IMR-90 (cell line): ENCODE measurements around the gene PLPP3. TPM values are rescaled to one million over a fixed set of nuclear protein-coding genes. Genes with fewer than 3 reads are reported as not detected.

ENCODE experiments used
- ATAC-seq: fragments of 200-7000 bp; cut with Tn5 transposase; 2 replicates; pipeline ENCODE4 v1.9.1; 2020; ENCODE audit warnings: low read depth, mild to moderate bottlenecking, moderate library complexity
- BruUV-seq: library from RNA; stranded (reverse); fragments of 400-500 nt; replicated peaks from 2 replicates; lab custom pipeline; 2021; lab: Mats Ljungman, UMichigan
- CTCF ChIA-PET: fragments of 300-600 bp; formaldehyde crosslinking; extraction: SDS; loops from one replicate; lab custom pipeline; 2021; ENCODE audit warnings: antibody characterized with exemption; lab: Yijun Ruan, JAX
- POLR2A ChIA-PET: fragments of 300-600 bp; sonication (Branson Sonifier 250); formaldehyde crosslinking; loops from one replicate; lab custom pipeline; 2022; ENCODE audit warnings: antibody characterized with exemption; ENCODE audit not compliant: unreplicated experiment; lab: Charles Lee
- DNase-seq: peaks from one replicate; pipeline ENCODE4 v3.0.0; 2013
- H2AFZ ChIP-seq: replicated peaks from 2 replicates; pipeline ENCODE3; 2013; ENCODE audit warnings: low read length, mild to moderate bottlenecking; ENCODE audit not compliant: poor library complexity
- H2AK5ac ChIP-seq: 2 replicates; pipeline ENCODE4 v1.6.1; 2013; ENCODE audit warnings: low read depth, low read length, inconsistent platforms
- H2AK9ac ChIP-seq: replicated peaks from 2 replicates; pipeline ENCODE3; 2013; ENCODE audit warnings: mild to moderate bottlenecking, low read depth, low read length, moderate library complexity; ENCODE audit not compliant: poor library complexity
- H2BK120ac ChIP-seq: 2 replicates; pipeline ENCODE4 v1.6.1; 2013; ENCODE audit warnings: low read depth, low read length, inconsistent platforms
- H2BK15ac ChIP-seq: 3 replicates; pipeline ENCODE4 v1.6.1; 2013; ENCODE audit warnings: low read depth, low read length, inconsistent platforms
- H2BK20ac ChIP-seq: 2 replicates; pipeline ENCODE4 v1.6.1; 2013; ENCODE audit warnings: low read depth, mild to moderate bottlenecking, inconsistent platforms, low read length, moderate library complexity
- H2BK5ac ChIP-seq: 2 replicates; pipeline ENCODE4 v1.6.1; 2013; ENCODE audit warnings: mild to moderate bottlenecking, low read depth, low read length, inconsistent platforms; ENCODE audit not compliant: poor library complexity, severe bottlenecking
- H3K14ac ChIP-seq: replicated peaks from 2 replicates; pipeline ENCODE4 v1.6.1; 2013; ENCODE audit warnings: low read depth, low read length, inconsistent platforms
- H3K18ac ChIP-seq: 2 replicates; pipeline ENCODE4 v1.6.1; 2013; ENCODE audit warnings: low read depth, low read length, control low read depth
- H3K23ac ChIP-seq: 2 replicates; pipeline ENCODE4 v1.6.1; 2013; ENCODE audit warnings: low read depth, low read length, inconsistent platforms
- H3K27ac ChIP-seq: 2 replicates; pipeline ENCODE4 v1.5.1; 2013; ENCODE audit warnings: mild to moderate bottlenecking, control low read depth, low read length; ENCODE audit not compliant: insufficient read depth
- H3K27me3 ChIP-seq: 2 replicates; pipeline ENCODE4 v1.6.1; 2013; ENCODE audit warnings: low read length; ENCODE audit not compliant: control insufficient read depth, insufficient read depth
- H3K36me3 ChIP-seq: 2 replicates; pipeline ENCODE4 v1.6.1; 2013; ENCODE audit warnings: low read length, mixed read lengths; ENCODE audit not compliant: control insufficient read depth, insufficient read depth
- H3K4ac ChIP-seq: 2 replicates; pipeline ENCODE4 v1.6.1; 2013; ENCODE audit warnings: low read depth, low read length, inconsistent platforms
- H3K4me1 ChIP-seq: 2 replicates; pipeline ENCODE4 v1.6.1; 2013; ENCODE audit warnings: low read length, mixed read lengths; ENCODE audit not compliant: control insufficient read depth, insufficient read depth
- H3K4me2 ChIP-seq: 2 replicates; pipeline ENCODE4 v1.6.1; 2013; ENCODE audit warnings: low read depth, mild to moderate bottlenecking, control low read depth, low read length, moderate library complexity
- H3K4me3 ChIP-seq: 2 replicates; pipeline ENCODE4 v1.5.1; 2013; ENCODE audit warnings: low read depth, mild to moderate bottlenecking, control low read depth, low read length, moderate library complexity; ENCODE audit not compliant: insufficient read depth
- H3K56ac ChIP-seq: 2 replicates; pipeline ENCODE4 v1.6.1; 2013; ENCODE audit warnings: low read length, inconsistent platforms; ENCODE audit not compliant: insufficient read depth; ENCODE audit errors: extremely low read depth
- H3K79me1 ChIP-seq, 2 experiments: 2 replicates each; pipeline ENCODE4 v1.6.1; 2013; ENCODE audit warnings: low read length in 2 of 2, inconsistent platforms in 1 of 2, low read depth in 1 of 2
- H3K9ac ChIP-seq: 2 replicates; pipeline ENCODE4 v1.6.1; 2013; ENCODE audit warnings: low read depth, low read length, control low read depth
- H3K9me1 ChIP-seq: 2 replicates; pipeline ENCODE4 v1.6.1; 2013; ENCODE audit warnings: low read length, inconsistent platforms; ENCODE audit not compliant: insufficient read depth
- H3K9me3 ChIP-seq: 2 replicates; pipeline ENCODE4 v1.6.1; 2013; ENCODE audit warnings: low read length; ENCODE audit not compliant: control insufficient read depth, insufficient read depth
- H4K20me1 ChIP-seq: 2 replicates; pipeline ENCODE4 v1.6.1; 2013; ENCODE audit warnings: low read length, inconsistent platforms; ENCODE audit not compliant: insufficient read depth
- H4K5ac ChIP-seq: 2 replicates; pipeline ENCODE4 v1.6.1; 2013; ENCODE audit warnings: mild to moderate bottlenecking, low read depth, low read length, control low read depth
- H4K8ac ChIP-seq, 2 experiments: 2 replicates each; pipeline ENCODE4 v1.6.1; 2013; ENCODE audit warnings: low read depth in 2 of 2, low read length in 2 of 2, control low read depth in 1 of 2, inconsistent platforms in 1 of 2
- H4K91ac ChIP-seq: 2 replicates; pipeline ENCODE4 v1.6.1; 2013; ENCODE audit warnings: low read depth, low read length, inconsistent platforms; ENCODE audit not compliant: insufficient read depth
- BHLHE40 ChIP-seq: fragments of 150-350 bp; IDR thresholded peaks from 2 replicates; pipeline ENCODE4 v1.6.1; 2016; ENCODE audit warnings: mild to moderate bottlenecking, low read depth, low read length
- CEBPB ChIP-seq: IDR thresholded peaks from 2 replicates; pipeline ENCODE4 v1.6.1; 2012; ENCODE audit warnings: low read depth, low read length, improper control_type of control experiment
- ELK1 ChIP-seq: fragments of 150-350 bp; IDR thresholded peaks from 2 replicates; pipeline ENCODE4 v1.6.1; 2016; ENCODE audit warnings: low read depth, mild to moderate bottlenecking, low read length, moderate library complexity, borderline replicate concordance
- MAFK ChIP-seq: IDR thresholded peaks from 2 replicates; pipeline ENCODE4 v1.6.1; 2012; ENCODE audit warnings: low read depth, low read length, improper control_type of control experiment
- MAZ ChIP-seq: IDR thresholded peaks from 2 replicates; pipeline ENCODE4 v1.6.1; 2012; ENCODE audit warnings: low read depth, mild to moderate bottlenecking, low read length, improper control_type of control experiment, moderate library complexity, borderline replicate concordance
- MXI1 ChIP-seq: IDR thresholded peaks from 2 replicates; pipeline ENCODE4 v1.6.1; 2012; ENCODE audit warnings: low read depth, mild to moderate bottlenecking, low read length, moderate library complexity, borderline replicate concordance
- POLR2A ChIP-seq: IDR thresholded peaks from 2 replicates; pipeline ENCODE4 v1.6.1; 2012; ENCODE audit warnings: mild to moderate bottlenecking, low read depth, low read length
- RFX5 ChIP-seq: IDR thresholded peaks from 2 replicates; pipeline ENCODE4 v1.8.0; 2012; ENCODE audit warnings: low read depth, mild to moderate bottlenecking, low read length, moderate library complexity
- SMC3 ChIP-seq: fragments of 150-350 bp; IDR thresholded peaks from 2 replicates; pipeline ENCODE4 v1.6.1; 2016; ENCODE audit warnings: low read depth, mild to moderate bottlenecking, antibody characterized with exemption, low read length, moderate library complexity
- USF2 ChIP-seq: fragments of 150-350 bp; IDR thresholded peaks from 2 replicates; pipeline ENCODE4 v1.6.1; 2017; ENCODE audit warnings: mild to moderate bottlenecking, antibody characterized with exemption, low read length, low read depth
- WGBS, 2 experiments: methylation state at CpG; one replicate each; pipeline versions ENCODE4 v1.1.5 to v1.1.7; 2013; ENCODE audit warnings: missing lambda C conversion rate in 2 of 2; ENCODE audit not compliant: insufficient read length in 1 of 2; ENCODE audit errors: extremely low coverage in 2 of 2; 5-methylcytosine and 5-hydroxymethylcytosine counted together
- dilution Hi-C: fragments of 300-500 bp; cut with HindIII; formaldehyde crosslinking; loops from one replicate; pipeline ENCODE4 v1.14.3; 2018; ENCODE audit warnings: low sequenced_read_pairs; ENCODE audit not compliant: unreplicated experiment
- in situ Hi-C: fragments of 300-500 bp; cut with MboI; formaldehyde crosslinking; loops from 3 replicates; pipeline ENCODE4 v1.14.3; 2019; ENCODE audit warnings: low sequenced_read_pairs, inconsistent platforms, mixed read lengths
- intact Hi-C: fragments of 100-400 bp; cut with micrococcal nuclease; formaldehyde crosslinking; loops from 2 replicates; pipeline ENCODE4 v1.10.0; 2022
- polyA plus RNA-seq, 3 experiments: library from polyadenylated mRNA; depleted of rRNA; stranded (reverse); fragments of >200 nt; gene quantifications; 2 replicates each; pipeline ENCODE4 v1.2.3, GENCODE V29; 2012; ENCODE audit warnings: low replicate concordance in 1 of 3
- total RNA-seq: library from RNA; depleted of rRNA; stranded (reverse); fragments of >200 nt; gene quantifications from 2 replicates; pipeline ENCODE4 v1.2.3, GENCODE V29; 2012

The PLPP3 gene
- total and polyA plus RNA-seq, 2 of the 4 experiments (the other 2 are of a cell fraction), result 49.9 to 56.6 TPM

GRCh38 chr1:56466538-56466937 is 112.8 kb downstream of the PLPP3 start:
- Histone ChIP-seq H3K4me3 (no peak overlapping the region), H3K9me3 (no peaks in the 10 kb centered on the region), H4K91ac (no peak overlapping the region), H3K79me1 (no peaks in the 10 kb centered on the region), H3K23ac (no peak overlapping the region), H3K14ac (no peak overlapping the region), H3K36me3 (no peaks in the 10 kb centered on the region), H4K20me1 (no peaks in the 10 kb centered on the region), H3K4ac (no peak overlapping the region), H4K5ac (no peak overlapping the region), H3K4me1 (no peaks in the 10 kb centered on the region), H3K9me1 (no peaks in the 10 kb centered on the region), H3K56ac (no peak overlapping the region), H2AK5ac (no peak overlapping the region), H3K4me2 (no peak overlapping the region), H3K9ac (no peak overlapping the region), H2BK5ac (no peak overlapping the region), H2BK15ac (no peak overlapping the region), H3K27ac (no peak overlapping the region), H2AFZ (no peak overlapping the region), H4K8ac (no peak overlapping the region), H3K27me3 (no peaks in the 10 kb centered on the region; the same call in 1 of the 2 replicates), H2BK20ac (no peak overlapping the region), H2BK120ac (no peak overlapping the region), H3K18ac (no peak overlapping the region), H2AK9ac (no peak overlapping the region)
- BruUV-seq, result no TSS peak
- WGBS, 2 experiments, result no CpG with 5 or more reads among the region's 1 CpG
- in situ Hi-C loops, result no loop called here
- no peak for ATAC-seq
- TF ChIP-seq RFX5 (no peak), MAFK (no peak), USF2 (no peak), BHLHE40 (no peak), CEBPB (no peak), ELK1 (no peak), POLR2A (no peak), MAZ (no peak), SMC3 (no peak), MXI1 (no peak)
- intact Hi-C loops, result no loop called here
- DNase-seq, result no peak
- POLR2A ChIA-PET, result no interaction called here
- dilution Hi-C loops, result no loop called here
- CTCF ChIA-PET, result interaction anchor here (0.6 kb wide), 1 partner anchor 837 kb away, joined by 3 read pairs; no protein-coding TSS in a partner anchor
